Measurements from ENCODE around the gene TMEM238. TPM values are rescaled to one million over a fixed set of nuclear protein-coding genes. Genes with fewer than 3 reads are reported as not detected.

TMEM238 gene
- total and polyA plus RNA-seq, 9 of the 15 experiments (the other 6 are each of a cell fraction or from before 2014, with no cell fraction given) = 0.18 to 5.1 (median 1.3) TPM; not detected in 4

DNA sequence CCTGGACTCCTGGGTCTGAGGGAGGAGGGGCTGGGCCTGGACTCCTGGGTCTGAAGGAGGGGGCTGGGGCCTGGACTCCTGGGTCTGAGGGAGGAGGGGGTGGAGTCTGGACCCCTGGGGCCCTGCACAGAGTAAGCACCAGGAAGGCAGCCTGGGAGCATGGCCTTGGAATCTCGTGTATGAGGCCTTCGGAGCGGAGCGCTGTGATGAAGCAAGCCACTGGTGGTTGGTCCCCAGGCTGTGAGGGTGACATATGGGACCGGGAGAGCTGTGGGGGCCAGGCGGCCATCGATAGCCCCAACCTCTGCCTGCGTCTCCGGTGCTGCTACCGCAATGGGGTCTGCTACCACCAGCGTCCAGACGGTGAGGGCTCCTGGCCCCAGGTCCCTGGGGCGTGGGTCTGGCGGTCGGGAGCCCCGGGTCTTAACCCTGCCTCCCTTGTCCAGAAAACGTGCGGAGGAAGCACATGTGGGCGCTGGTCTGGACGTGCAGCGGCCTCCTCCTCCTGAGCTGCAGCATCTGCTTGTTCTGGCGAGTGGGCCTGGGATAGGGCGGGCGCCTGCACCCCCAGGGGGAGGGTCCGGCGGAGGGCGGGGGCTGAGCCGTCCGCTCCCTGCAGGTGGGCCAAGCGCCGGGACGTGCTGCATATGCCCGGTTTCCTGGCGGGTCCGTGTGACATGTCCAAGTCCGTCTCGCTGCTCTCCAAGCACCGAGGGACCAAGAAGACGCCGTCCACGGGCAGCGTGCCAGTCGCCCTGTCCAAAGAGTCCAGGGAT lies 6.5 kb downstream of the TMEM238 start:
- ChIA-PET CTCF (ENCODE audit: low intra/inter-chr PET ratio) (no interaction called here), POLR2A (interaction anchor here (0.6 to 1.0 kb wide), 3 partner anchors 9 to 118 kb away, joined by 3 to 4 read pairs (median 3); no protein-coding TSS in a partner anchor)
- intact Hi-C loops (cut with micrococcal nuclease) = no loop called here
- Histone ChIP-seq H3K4me1 (replicated peaks in 1 of 2; ENCODE audit: control insufficient read depth in 2 of 2, insufficient read depth in 2 of 2, low read length in 2 of 2) (peaks cover 15 to 53% of the 10 kb centered on the region in 2 experiments; a peak in 4 of 5 replicates), H2AFZ (ENCODE audit: low read depth, low read length) (no peak overlapping the region), H3K27me3 (ENCODE audit: control insufficient read depth in 2 of 2, insufficient read depth in 2 of 2, low read length in 2 of 2) (no peaks in the 10 kb centered on the region), H3K4me3 (no peak overlapping the region), H3K9ac (ENCODE audit: insufficient read depth in 1 of 2, low read depth in 2 of 2, low read length in 2 of 2) (peak overlapping the region in 1 of 2 experiments; percentile 55; a peak in 1 of 4 replicates), H3K36me3 (ENCODE audit: control insufficient read depth, insufficient read depth, low read length) (no peaks in the 10 kb centered on the region), H3K79me2 (ENCODE audit: control insufficient read depth, insufficient read depth, low read length) (peaks cover 6% of the 10 kb centered on the region; the same call in 2 of the 3 replicates), H3K9me1 (ENCODE audit: control insufficient read depth, insufficient read depth, low read length) (no peaks in the 10 kb centered on the region), H4K20me1 (replicated peaks; ENCODE audit: control insufficient read depth, insufficient read depth, low read length) (no peaks in the 10 kb centered on the region), H3K4me2 (ENCODE audit: insufficient read depth, low read length) (no peak overlapping the region), H3K9me3 (replicated peaks; ENCODE audit: control insufficient read depth, insufficient read depth, low read depth, low read length) (no peaks in the 10 kb centered on the region; the same call in 1 of the 2 replicates), H3K27ac (ENCODE audit: extremely low read depth, low read depth, low read length) (no peak overlapping the region)
- ATAC-seq (no peak; the same call in 2 of the 3 replicates), DNase-seq (ENCODE audit: extremely low read depth in 1 of 4, low spot score in 3 of 4) (no peak), FAIRE-seq (no peak)
- TF ChIP-seq PTRF (tag; IDR thresholded peaks at IDR 0.05) (no peak), POLR2G (IDR thresholded peaks at IDR 0.05; ENCODE audit: low read depth, low read length) (peak; percentile 54; the same call in 1 of the 2 replicates)
- TF ChIP-seq, protein P1, sequence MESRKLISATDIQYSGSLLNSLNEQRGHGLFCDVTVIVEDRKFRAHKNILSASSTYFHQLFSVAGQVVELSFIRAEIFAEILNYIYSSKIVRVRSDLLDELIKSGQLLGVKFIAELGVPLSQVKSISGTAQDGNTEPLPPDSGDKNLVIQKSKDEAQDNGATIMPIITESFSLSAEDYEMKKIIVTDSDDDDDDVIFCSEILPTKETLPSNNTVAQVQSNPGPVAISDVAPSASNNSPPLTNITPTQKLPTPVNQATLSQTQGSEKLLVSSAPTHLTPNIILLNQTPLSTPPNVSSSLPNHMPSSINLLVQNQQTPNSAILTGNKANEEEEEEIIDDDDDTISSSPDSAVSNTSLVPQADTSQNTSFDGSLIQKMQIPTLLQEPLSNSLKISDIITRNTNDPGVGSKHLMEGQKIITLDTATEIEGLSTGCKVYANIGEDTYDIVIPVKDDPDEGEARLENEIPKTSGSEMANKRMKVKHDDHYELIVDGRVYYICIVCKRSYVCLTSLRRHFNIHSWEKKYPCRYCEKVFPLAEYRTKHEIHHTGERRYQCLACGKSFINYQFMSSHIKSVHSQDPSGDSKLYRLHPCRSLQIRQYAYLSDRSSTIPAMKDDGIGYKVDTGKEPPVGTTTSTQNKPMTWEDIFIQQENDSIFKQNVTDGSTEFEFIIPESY (CRISPR knock-in tag; IDR thresholded peaks at IDR 0.05) = peak; percentile 81
- TF ChIP-seq, protein P2, sequence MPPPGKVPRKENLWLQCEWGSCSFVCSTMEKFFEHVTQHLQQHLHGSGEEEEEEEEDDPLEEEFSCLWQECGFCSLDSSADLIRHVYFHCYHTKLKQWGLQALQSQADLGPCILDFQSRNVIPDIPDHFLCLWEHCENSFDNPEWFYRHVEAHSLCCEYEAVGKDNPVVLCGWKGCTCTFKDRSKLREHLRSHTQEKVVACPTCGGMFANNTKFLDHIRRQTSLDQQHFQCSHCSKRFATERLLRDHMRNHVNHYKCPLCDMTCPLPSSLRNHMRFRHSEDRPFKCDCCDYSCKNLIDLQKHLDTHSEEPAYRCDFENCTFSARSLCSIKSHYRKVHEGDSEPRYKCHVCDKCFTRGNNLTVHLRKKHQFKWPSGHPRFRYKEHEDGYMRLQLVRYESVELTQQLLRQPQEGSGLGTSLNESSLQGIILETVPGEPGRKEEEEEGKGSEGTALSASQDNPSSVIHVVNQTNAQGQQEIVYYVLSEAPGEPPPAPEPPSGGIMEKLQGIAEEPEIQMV (tag; conservative IDR thresholded peaks at IDR 0.05; ENCODE audit: low read depth) = no peak
- WGBS (ENCODE audit: insufficient coverage, low coverage, missing lambda C conversion rate) = 37% methylated on average over 41 of the region's 43 CpGs
- in situ Hi-C loops (cut with MboI) = no loop called here
- BruUV-seq (replicated peaks) = no TSS peak

All from K562 (cell line).